Adrenal gland (tissue), 12 donors: ENCODE results near the gene UCN2. TPM values are rescaled to one million over a fixed set of nuclear protein-coding genes. Genes with fewer than 3 reads are reported as not detected.
A peak's percentile ranks its signal among the peaks of the same experiment; 100 is the strongest.

Experiments used
- DNase-seq, 7 donors: peaks; one replicate each; pipeline ENCODE4 v3.0.0-alpha.2; 2019 to 2020
- H3K27ac ChIP-seq, 5 donors: fragments of 200-600 bp; sonication (generic) in 4 of 5; 1 replicate in 3 of 5; 2 replicates in 2 of 5; pipeline versions ENCODE4 v1.5.1 to v1.8.0; 2016 to 2020; ENCODE audit warnings: mild to moderate bottlenecking in 1 of 5
- H3K27me3 ChIP-seq: fragments of 200-600 bp; 2 replicates; pipeline ENCODE4 v1.8.0; 2021
- H3K36me3 ChIP-seq, 2 donors: fragments of 200-600 bp; replicated peaks in 1 of 2; 1 replicate in 1 of 2; 2 replicates in 1 of 2; pipeline versions ENCODE4 v1.5.1 to v1.8.0; 2018 to 2022
- H3K4me1 ChIP-seq, 2 donors: fragments of 200-600 bp; replicated peaks in 1 of 2; 1 replicate in 1 of 2; 2 replicates in 1 of 2; pipeline versions ENCODE4 v1.5.1 to v1.8.0; 2018 to 2021
- H3K4me3 ChIP-seq, 4 donors: fragments of 200-600 bp; sonication (generic) in 3 of 4; one replicate each; pipeline ENCODE4 v1.5.1; 2016 to 2018
- H3K9me3 ChIP-seq, 3 donors: fragments of 200-600 bp; sonication (generic) in 1 of 3; replicated peaks in 1 of 3; 1 replicate in 2 of 3; 2 replicates in 1 of 3; pipeline versions ENCODE4 v1.5.1 to v1.8.0; 2016 to 2021
- CTCF ChIP-seq, 6 experiments: fragments of 450-650 bp in 4 of 6; fragments of 200-600 bp in 2 of 6; sonication (generic) in 1 of 6; IDR thresholded peaks; 1 replicate in 5 of 6; 2 replicates in 1 of 6; pipeline versions ENCODE4 v1.5.1 to v1.8.0; 2016 to 2021; ENCODE audit warnings: antibody characterized with exemption in 6 of 6, mild to moderate bottlenecking in 2 of 6, moderate library complexity in 1 of 6
- POLR2A ChIP-seq, 2 donors: fragments of 450-650 bp; IDR thresholded peaks; one replicate each; pipeline ENCODE4 v1.6.1; 2017; ENCODE audit warnings: antibody characterized with exemption in 2 of 2, mild to moderate bottlenecking in 2 of 2, moderate library complexity in 1 of 2
- WGBS, 4 donors: extraction: QIAGEN DNeasy Blood & Tissue Kit in 2 of 4; methylation state at CpG; one replicate each; pipeline versions ENCODE4 v1.1.5 to v1.1.7; 2013 to 2017; 5-methylcytosine and 5-hydroxymethylcytosine counted together
- intact Hi-C, 2 donors: fragments of 100-400 bp; cut with DNase I; formaldehyde crosslinking; loops; one replicate each; pipeline versions ENCODE4 v1.14.1 to v1.15.0; 2022 to 2023
- polyA plus RNA-seq, 3 donors: library from polyadenylated mRNA; stranded (reverse); fragments of 200-250 nt in 2 of 3; fragments of 350-450 nt in 1 of 3; fragmentation: Illumina TruSeq in 1 of 3; extraction: RNeasy Lipid Tissue Mini Kit (QIAGEN cat#74804) in 1 of 3; gene quantifications; one replicate each; pipeline ENCODE4 v1.2.3, GENCODE V29; 2013 to 2014
- total RNA-seq, 9 donors: library from RNA; depleted of rRNA in 4 of 9; stranded (reverse); fragments of >200 nt in 4 of 9; fragments of 120-200 nt in 1 of 9; fragmentation: NEBNext Ultra II Directional in 1 of 9; extraction: Animal tissue kit (Norgen Biotek cat#: 25700) in 1 of 9; gene quantifications; one replicate each; pipeline versions ENCODE4 v1.1.0 to v1.2.4, GENCODE V29; 2013 to 2023
- donor health status: healthy with polysubstance abuse.
- donor health status: Bipolar disorder and iron deficiency.
- donor health status: DM: yes; HTN: yes; CAD: no.
- donor health status: DM: no; HTN: no; CAD: no.
- donor health status: DM: no; HTN: no; CAD: no.
- donor health status: DM: yes; HTN: yes; CAD: no.

UCN2 gene
- total and polyA plus RNA-seq, 12 donors, result 0.14 to 0.32 (median 0.20) TPM; not detected in 9

GRCh38 chr3:48599509-48600285, 36.1 kb upstream of the UCN2 start:
- H3K27ac ChIP-seq, result peak overlapping the region in 2 of 5 donors; percentile 59 to 77
- H3K4me3 ChIP-seq, result no peak overlapping the region
- intact Hi-C loops, result no loop called here
- H3K4me1 ChIP-seq, result peaks cover 8 to 16% of the 10 kb centered on the region in 2 donors
- DNase-seq, result no peak
- H3K27me3 ChIP-seq, result no peaks in the 10 kb centered on the region
- no peaks in the 10 kb centered on the region for H3K9me3 ChIP-seq
- TF ChIP-seq POLR2A (IDR thresholded peaks at IDR 0.05) (no peak), CTCF (IDR thresholded peaks at IDR 0.05) (no peak)
- peaks cover 0 to 65% of the 10 kb centered on the region in 2 donors for H3K36me3 ChIP-seq
- WGBS, 4 donors, result 89 to 95% (median 94%) methylated on average over 7 to 12 of the region's 12 CpGs

DNA sequence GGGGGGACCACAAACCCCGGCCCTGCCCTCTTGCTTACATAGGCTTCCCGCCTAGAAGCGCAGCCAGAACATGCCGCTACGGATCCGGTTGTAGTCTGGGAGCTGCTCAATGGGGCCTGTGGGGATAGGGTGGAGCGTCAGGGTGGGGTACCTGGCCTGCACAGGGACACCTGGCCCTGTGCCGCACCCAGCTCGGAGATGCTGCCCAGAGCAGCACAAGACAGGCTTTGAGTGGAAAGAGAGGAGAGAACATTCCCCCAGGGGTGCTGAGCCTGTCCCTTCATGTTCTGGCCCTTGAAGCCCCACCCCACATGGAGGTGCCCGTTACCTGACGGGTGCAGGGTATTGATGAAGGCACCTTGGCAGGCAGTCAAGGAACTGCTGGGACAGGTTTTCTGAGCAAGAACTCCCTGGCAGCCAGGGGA, 35.5 kb upstream of the UCN2 start:
- Histone ChIP-seq H3K27ac (peak overlapping the region in 2 of 5 donors; percentile 59 to 77), H3K27me3 (no peaks in the 10 kb centered on the region), H3K4me3 (no peak overlapping the region), H3K36me3 (peaks cover 0 to 59% of the 10 kb centered on the region in 2 donors), H3K9me3 (no peaks in the 10 kb centered on the region), H3K4me1 (peaks cover 8 to 17% of the 10 kb centered on the region in 2 donors)
- DNase-seq, result no peak
- intact Hi-C loops, result no loop called here
- TF ChIP-seq CTCF (IDR thresholded peaks at IDR 0.05) (no peak), POLR2A (IDR thresholded peaks at IDR 0.05) (no peak)
- WGBS, 4 donors, result 75 to 88% (median 84%) methylated on average over 6 to 11 of the region's 11 CpGs

GRCh38 chr3:48598323-48599076, 34.9 kb upstream of the UCN2 start:
- Histone ChIP-seq H3K27me3 (no peaks in the 10 kb centered on the region), H3K36me3 (peaks cover 0 to 53% of the 10 kb centered on the region in 2 donors), H3K27ac (peak overlapping the region in 2 of 5 donors; percentile 59 to 77), H3K9me3 (no peaks in the 10 kb centered on the region), H3K4me1 (peaks cover 8 to 17% of the 10 kb centered on the region in 2 donors), H3K4me3 (no peak overlapping the region)
- no peak for TF ChIP-seq POLR2A (IDR thresholded peaks at IDR 0.05)
- no peak for TF ChIP-seq CTCF (IDR thresholded peaks at IDR 0.05)
- peak in 2 of 7 donors; percentile 37 to 40 for DNase-seq
- 49 to 60% (median 55%) methylated on average over 3 to 5 of the region's 5 CpGs for WGBS, 4 donors
- intact Hi-C loops, result no loop called here

DNA sequence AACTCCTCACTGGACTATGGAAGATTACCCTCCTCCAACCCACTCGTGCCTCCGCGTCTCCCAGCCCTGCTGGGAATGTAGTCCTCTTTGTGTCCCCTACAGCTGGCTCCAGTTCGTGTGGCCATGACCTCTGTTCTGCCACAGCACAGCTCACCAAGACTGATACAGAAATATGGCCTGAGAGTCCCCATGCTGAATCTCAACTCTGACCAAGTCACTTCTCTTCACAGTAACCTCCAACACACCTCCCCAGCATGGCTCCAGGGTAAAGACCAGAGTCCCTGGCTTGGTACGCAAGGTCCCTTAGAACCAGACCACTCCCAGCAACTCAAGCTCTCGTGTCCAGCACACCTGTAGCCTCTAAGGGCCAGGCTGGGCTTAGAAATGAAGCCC, 33.8 kb upstream of the UCN2 start:
- no peaks in the 10 kb centered on the region for H3K9me3 ChIP-seq
- H3K36me3 ChIP-seq, result peaks cover 0 to 42% of the 10 kb centered on the region in 2 donors
- H3K4me3 ChIP-seq, result no peak overlapping the region
- TF ChIP-seq POLR2A (IDR thresholded peaks at IDR 0.05) (no peak), CTCF (IDR thresholded peaks at IDR 0.05) (no peak)
- peaks cover 8 to 12% of the 10 kb centered on the region in 2 donors for H3K4me1 ChIP-seq
- no peak for DNase-seq
- 73 to 77% (median 75%) methylated on average over 6 of the region's 6 CpGs for WGBS, 4 donors
- intact Hi-C loops, result no loop called here
- H3K27me3 ChIP-seq, result no peaks in the 10 kb centered on the region
- H3K27ac ChIP-seq, result peak overlapping the region in 2 of 5 donors; percentile 59 to 77
